Prostate gland (tissue), 2 donors: ENCODE results near the gene UCHL1. TPM values are rescaled to one million over a fixed set of nuclear protein-coding genes. Genes with fewer than 3 reads are reported as not detected.

Source experiments
- DNase-seq: peaks from one replicate; pipeline ENCODE4 v3.0.0-alpha.2; 2019; ENCODE audit warnings: low spot score
- H3K27ac ChIP-seq, 2 donors: fragments of 200-600 bp; sonication (generic); 2 replicates each; pipeline ENCODE4 v1.5.1; 2017 to 2019
- H3K27me3 ChIP-seq: fragments of 200-600 bp; sonication (generic); replicated peaks from 2 replicates; pipeline ENCODE4 v1.5.1; 2019; ENCODE audit not compliant: insufficient read depth
- H3K36me3 ChIP-seq, 2 donors: fragments of 200-600 bp; sonication (generic); 1 replicate in 1 of 2; 2 replicates in 1 of 2; pipeline versions ENCODE4 v1.5.1 to v1.8.1; 2017 to 2019
- H3K4me1 ChIP-seq: fragments of 200-600 bp; sonication (generic); replicated peaks from 2 replicates; pipeline ENCODE4 v1.5.1; 2019
- H3K4me3 ChIP-seq, 2 donors: fragments of 200-600 bp; sonication (generic); 2 replicates each; pipeline ENCODE4 v1.5.1; 2017 to 2019
- H3K9me3 ChIP-seq: fragments of 200-600 bp; sonication (generic); 2 replicates; pipeline ENCODE4 v1.5.1; 2017
- CTCF ChIP-seq, 4 experiments: fragments of 200-600 bp in 2 of 4; fragments of 450-650 bp in 2 of 4; sonication (generic) in 2 of 4; IDR thresholded peaks; 1 replicate in 3 of 4; 2 replicates in 1 of 4; pipeline ENCODE4 v1.5.1; 2016 to 2019; ENCODE audit warnings: antibody characterized with exemption in 4 of 4, mild to moderate bottlenecking in 2 of 4, moderate library complexity in 2 of 4
- POLR2A ChIP-seq: fragments of 450-650 bp; IDR thresholded peaks from one replicate; pipeline ENCODE4 v1.6.1; 2016; ENCODE audit warnings: antibody characterized with exemption, mild to moderate bottlenecking
- POLR2AphosphoS5 ChIP-seq: sonication (generic); formaldehyde crosslinking; IDR thresholded peaks from one replicate; pipeline ENCODE4 v1.6.1; 2017; ENCODE audit warnings: antibody characterized with exemption
- WGBS: methylation state at CpG from one replicate; pipeline ENCODE4 v1.1.5; 2018; 5-methylcytosine and 5-hydroxymethylcytosine counted together
- intact Hi-C: fragments of 100-400 bp; cut with DNase I; formaldehyde crosslinking; loops from one replicate; pipeline ENCODE4 v1.14.2; 2022
- total RNA-seq, 2 donors: library from RNA; depleted of rRNA; stranded (reverse); fragments of >200 nt; gene quantifications; one replicate each; pipeline ENCODE4 v1.1.0, GENCODE V29; 2016

UCHL1 gene
- total RNA-seq, 2 donors from 2014 or later, result 11.6 to 61.5 TPM

- Histone ChIP-seq H3K27ac (no peak overlapping the region), H3K27me3 (no peaks in the 10 kb centered on the region), H3K4me3 (no peak overlapping the region), H3K4me1 (no peaks in the 10 kb centered on the region), H3K36me3 (no peaks in the 10 kb centered on the region), H3K9me3 (no peaks in the 10 kb centered on the region)
- no peak for DNase-seq
- intact Hi-C loops, result no loop called here
- 70% methylated on average over 2 of the region's 2 CpGs for WGBS
- TF ChIP-seq POLR2AphosphoS5 (no peak), POLR2A (no peak), CTCF (IDR thresholded peaks at IDR 0.05) (no peak)
Measured at GRCh38 chr4:41299486-41299885, 42.8 kb downstream of the UCHL1 start.

- intact Hi-C loops, result no loop called here
- no peak for TF ChIP-seq POLR2AphosphoS5
- no peak for TF ChIP-seq CTCF (IDR thresholded peaks at IDR 0.05)
- TF ChIP-seq POLR2A, result no peak
- DNase-seq, result no peak
- H3K27me3 ChIP-seq, result no peaks in the 10 kb centered on the region
- no peaks in the 10 kb centered on the region for H3K4me1 ChIP-seq
- H3K4me3 ChIP-seq, result no peak overlapping the region
- no peak overlapping the region for H3K27ac ChIP-seq
- H3K36me3 ChIP-seq, result no peaks in the 10 kb centered on the region
- WGBS, result 85% methylated on average over 4 of the region's 4 CpGs
- no peaks in the 10 kb centered on the region for H3K9me3 ChIP-seq
Measured at GRCh38 chr4:41301137-41301536, 44.4 kb downstream of the UCHL1 start.

GRCh38 chr4:41303372-41304118, 46.8 kb downstream of the UCHL1 start:
- intact Hi-C loops, result no loop called here
- Histone ChIP-seq H3K27me3 (no peaks in the 10 kb centered on the region), H3K4me1 (no peaks in the 10 kb centered on the region), H3K4me3 (no peak overlapping the region), H3K36me3 (no peaks in the 10 kb centered on the region), H3K27ac (no peak overlapping the region), H3K9me3 (no peaks in the 10 kb centered on the region)
- TF ChIP-seq POLR2A, result no peak
- no peak for TF ChIP-seq POLR2AphosphoS5
- no peak for TF ChIP-seq CTCF (IDR thresholded peaks at IDR 0.05)
- 74% methylated on average over 3 of the region's 3 CpGs for WGBS
- DNase-seq, result no peak

GRCh38 chr4:41304221-41304620, 47.5 kb downstream of the UCHL1 start:
- Histone ChIP-seq H3K27ac (no peak overlapping the region), H3K36me3 (no peaks in the 10 kb centered on the region), H3K4me3 (no peak overlapping the region), H3K27me3 (no peaks in the 10 kb centered on the region), H3K4me1 (no peaks in the 10 kb centered on the region), H3K9me3 (no peaks in the 10 kb centered on the region)
- TF ChIP-seq CTCF (IDR thresholded peaks at IDR 0.05), result no peak
- no peak for TF ChIP-seq POLR2AphosphoS5
- TF ChIP-seq POLR2A, result no peak
- WGBS, result 80% methylated on average over 5 of the region's 5 CpGs
- no peak for DNase-seq
- intact Hi-C loops, result no loop called here

GRCh38 chr4:41305476-41305875, 48.7 kb downstream of the UCHL1 start:
- intact Hi-C loops, result no loop called here
- H3K9me3 ChIP-seq, result no peaks in the 10 kb centered on the region
- no peak overlapping the region for H3K4me3 ChIP-seq
- no peak for DNase-seq
- no peak overlapping the region for H3K27ac ChIP-seq
- no peaks in the 10 kb centered on the region for H3K27me3 ChIP-seq
- H3K36me3 ChIP-seq, result no peaks in the 10 kb centered on the region
- TF ChIP-seq CTCF (IDR thresholded peaks at IDR 0.05) (no peak), POLR2AphosphoS5 (no peak), POLR2A (no peak)
- WGBS, result 78% methylated on average over 3 of the region's 3 CpGs
- no peaks in the 10 kb centered on the region for H3K4me1 ChIP-seq
